ENCODE data around the gene HIF3A.
"Not testable (repeated sequence)": the region's sequence is repeated elsewhere in the genome, so short reads cannot be mapped to it uniquely, and the experiment has no call there.

HIF3A gene

DNA sequence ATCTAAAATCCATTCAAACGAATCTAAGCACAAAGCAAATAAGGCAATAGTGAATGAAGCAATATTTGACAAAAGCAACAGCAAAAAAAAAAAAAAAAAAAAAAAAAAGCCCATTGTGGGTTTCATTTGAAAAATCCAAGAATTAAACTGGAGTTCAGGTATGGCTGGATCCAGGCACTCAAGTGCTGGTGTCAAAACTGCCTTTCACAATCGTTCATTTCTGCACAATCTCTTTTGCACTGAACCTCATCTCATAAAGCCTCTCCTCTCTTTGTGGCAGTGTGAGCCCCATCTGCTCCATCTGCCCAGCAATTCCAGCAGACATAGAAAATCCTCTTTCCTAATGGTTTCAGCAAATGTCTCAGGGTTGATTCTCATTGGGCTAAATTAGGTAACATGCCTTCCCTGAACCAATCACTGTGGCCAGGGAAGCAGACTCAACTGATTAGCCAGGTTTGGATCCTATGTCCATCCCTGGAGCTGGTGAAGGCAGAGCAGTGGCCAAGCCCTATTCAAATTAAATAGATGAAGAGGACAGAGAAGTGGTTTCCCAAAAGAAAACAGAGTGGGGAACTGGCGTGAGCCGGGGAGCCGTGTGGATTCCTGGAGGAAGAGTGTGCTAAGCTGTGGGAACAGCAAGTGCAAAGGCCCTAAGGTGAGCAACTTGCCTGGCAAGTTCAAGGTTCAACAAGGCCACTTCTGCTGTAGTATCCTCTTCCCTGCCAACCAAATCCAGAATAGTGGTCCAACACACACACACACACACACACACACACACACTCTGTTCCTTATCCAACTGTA, 1.2 kb upstream of the HIF3A start:
- DNase-seq = no peak

DNA sequence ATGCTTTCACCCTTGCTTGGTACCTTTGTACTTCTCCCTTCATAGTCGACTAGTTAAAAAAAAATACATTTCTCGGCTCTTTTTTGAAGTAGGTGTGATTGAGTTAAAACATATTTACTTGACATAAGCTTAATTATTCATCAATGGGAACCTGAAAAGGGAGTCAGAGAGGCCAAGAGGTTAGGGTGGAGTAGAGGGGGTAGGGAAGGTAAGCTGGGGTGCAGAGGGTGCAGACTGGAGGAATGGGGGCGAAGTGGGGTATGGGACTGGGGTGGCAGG, 701 bp upstream of the HIF3A start:
- no peak for DNase-seq

- no peak for DNase-seq
Observed at GRCh38 chr19:46297700-46298478, 1.0 kb downstream of the HIF3A start.

GRCh38 chr19:46298479-46299003, 1.7 kb downstream of the HIF3A start:
- DNase-seq = no peak

DNA sequence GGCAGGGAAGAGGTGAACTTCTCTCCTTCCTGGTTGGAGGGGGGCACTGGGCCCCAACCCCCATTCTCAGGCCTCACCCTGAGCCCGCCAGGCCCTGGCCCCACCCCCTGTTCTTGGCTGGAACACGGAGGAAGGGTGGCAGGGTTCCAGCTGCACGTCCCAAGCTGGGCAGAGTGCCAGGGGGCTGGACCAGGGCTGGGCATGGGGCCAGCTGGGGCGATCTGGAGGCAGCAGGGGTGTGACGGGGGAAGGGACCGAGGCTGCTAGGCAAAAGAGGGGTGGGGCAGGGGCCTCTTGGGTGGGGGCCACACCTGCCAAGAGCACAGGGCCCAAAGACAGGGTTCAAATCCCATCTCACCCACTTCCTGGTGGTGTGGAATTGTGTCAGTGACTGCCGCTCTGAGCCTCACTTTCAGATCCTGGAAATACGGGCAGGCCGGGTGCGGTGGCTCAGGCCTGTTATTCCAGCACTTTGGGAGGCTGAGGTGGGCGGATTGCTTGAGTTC, 2.2 kb downstream of the HIF3A start:
- DNase-seq = no peak

GRCh38 chr19:46299695-46300094, 2.9 kb downstream of the HIF3A start:
- no peak for DNase-seq

- DNase-seq = no peak
Observed at GRCh38 chr19:46303322-46303690, 6.5 kb downstream of the HIF3A start.

GRCh38 chr19:46303691-46304397, 7.0 kb downstream of the HIF3A start:
- DNase-seq = peak; percentile 6 to 7

DNA sequence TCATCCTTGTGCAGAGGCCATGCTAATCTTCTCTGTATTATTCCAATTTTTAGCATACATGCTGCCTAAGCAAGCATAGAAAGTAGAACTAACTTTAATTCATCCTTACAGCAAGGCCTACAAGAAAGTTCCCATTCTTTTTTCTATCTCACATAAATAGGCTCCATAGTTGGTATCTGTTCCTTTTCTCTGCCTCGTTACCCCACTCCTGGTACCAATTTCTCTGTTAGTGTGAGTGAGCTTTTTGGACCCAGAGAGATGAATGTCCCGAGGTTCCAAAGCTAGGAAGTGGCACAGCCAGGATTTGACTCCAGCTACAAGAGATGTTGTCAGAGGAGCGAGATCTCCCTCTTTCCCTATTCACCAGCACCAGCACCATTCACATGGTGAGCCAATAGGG, 9.7 kb downstream of the HIF3A start:
- no peak for DNase-seq

DNA sequence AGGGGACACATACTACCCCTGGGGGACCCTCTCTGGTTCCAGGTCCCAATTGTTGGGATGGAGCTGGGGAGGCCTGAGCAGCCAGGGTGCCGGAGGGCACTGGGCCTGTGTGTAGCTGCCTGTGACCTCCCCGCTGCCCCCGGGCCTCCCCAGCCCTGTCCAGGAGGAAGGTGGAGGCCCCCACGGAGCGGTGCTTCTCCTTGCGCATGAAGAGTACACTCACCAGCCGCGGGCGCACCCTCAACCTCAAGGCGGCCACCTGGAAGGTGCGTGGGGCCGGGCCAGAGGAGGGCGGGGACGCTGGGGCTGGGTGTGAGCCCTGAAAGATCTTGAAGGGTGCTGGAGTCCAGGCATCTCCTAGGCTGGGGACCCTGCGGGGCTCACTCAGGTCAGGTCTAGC, 11.7 kb downstream of the HIF3A start:
- no peak for DNase-seq

- no peak for DNase-seq
Observed at GRCh38 chr19:46309056-46309455, 12.2 kb downstream of the HIF3A start.

- DNase-seq = no peak
Observed at GRCh38 chr19:46311444-46311843, 14.6 kb downstream of the HIF3A start.

- not testable (repeated sequence) for DNase-seq
Observed at GRCh38 chr19:46313540-46314469, 17.0 kb downstream of the HIF3A start.

GRCh38 chr19:46317339-46317738, 20.5 kb downstream of the HIF3A start:
- DNase-seq = no peak

DNA sequence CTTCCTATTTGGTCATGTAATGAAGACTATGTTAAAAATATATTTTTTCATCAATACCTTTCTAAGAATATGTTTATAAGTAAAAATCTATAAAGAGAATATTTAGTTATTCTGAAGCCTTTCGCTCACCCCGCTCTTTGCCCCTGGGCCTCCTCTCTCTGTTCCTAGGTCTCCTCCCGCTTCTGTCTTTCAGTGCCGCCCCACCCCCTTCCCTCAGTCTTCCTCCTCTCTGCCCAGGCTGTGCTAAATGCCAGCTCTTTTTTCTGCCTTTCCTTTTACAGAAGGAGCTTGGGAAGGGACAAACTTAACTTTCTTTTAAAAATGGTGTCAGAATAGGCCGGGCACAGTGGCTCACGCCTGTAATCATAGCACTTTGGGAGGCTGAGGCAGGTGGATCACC, 22.8 kb downstream of the HIF3A start:
- DNase-seq = no peak

- no peak for DNase-seq
Observed at GRCh38 chr19:46320559-46320958, 23.7 kb downstream of the HIF3A start.

DNA sequence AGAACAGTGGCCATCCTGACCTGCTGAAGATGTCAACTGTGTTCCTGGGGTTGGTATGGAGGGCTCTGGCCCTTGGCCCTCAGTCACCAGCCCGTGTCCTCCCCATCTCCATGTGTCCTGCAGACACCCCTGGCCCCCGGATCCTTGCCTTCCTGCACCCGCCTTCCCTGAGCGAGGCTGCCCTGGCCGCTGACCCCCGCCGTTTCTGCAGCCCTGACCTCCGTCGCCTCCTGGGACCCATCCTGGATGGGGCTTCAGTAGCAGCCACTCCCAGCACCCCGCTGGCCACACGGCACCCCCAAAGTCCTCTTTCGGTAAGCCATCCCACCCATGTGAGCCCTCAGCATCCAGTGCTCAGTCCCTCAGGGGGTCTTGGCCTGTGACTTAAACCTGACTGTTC, 24.8 kb downstream of the HIF3A start:
- no peak for DNase-seq

DNA sequence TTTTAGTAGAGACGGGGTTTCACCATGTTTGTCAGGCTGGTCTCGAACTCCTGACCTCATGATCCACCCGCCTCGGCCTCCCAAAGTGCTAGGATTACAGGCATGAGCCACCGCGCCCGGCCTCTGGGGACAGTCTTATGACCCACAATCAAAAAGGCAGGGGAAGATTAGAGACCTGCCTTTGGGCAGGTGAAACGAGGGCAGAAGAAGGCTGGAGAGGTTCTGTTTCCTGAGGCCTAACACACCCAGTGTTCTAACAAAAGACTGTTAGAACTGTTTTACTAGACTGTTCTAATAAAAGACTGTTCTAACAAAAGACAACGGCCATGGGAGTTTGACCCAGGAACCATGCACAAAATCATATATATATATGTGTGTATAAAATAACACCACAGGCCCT, 26.4 kb downstream of the HIF3A start:
- DNase-seq = not testable (repeated sequence)

DNA sequence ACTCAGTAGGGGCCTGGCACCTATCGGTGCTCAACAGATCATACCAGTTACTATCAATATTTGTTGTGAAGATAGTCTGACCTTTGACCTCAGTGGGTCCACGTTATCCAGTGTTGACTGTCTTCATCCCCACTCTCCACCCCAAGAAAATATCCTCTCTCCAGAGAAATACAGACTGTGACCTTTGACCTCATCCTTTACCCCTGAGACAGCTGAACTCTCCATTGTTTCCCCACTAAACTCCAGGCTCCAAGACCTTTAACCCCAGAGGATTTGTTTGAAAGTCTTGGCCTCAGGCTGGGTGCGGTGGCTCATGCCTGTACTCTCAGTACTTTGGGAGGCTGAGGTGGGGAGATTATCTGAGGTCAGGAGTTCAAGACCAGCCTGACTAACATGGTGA, 27.4 kb downstream of the HIF3A start:
- DNase-seq = no peak

- DNase-seq = no peak
Observed at GRCh38 chr19:46326608-46327007, 29.8 kb downstream of the HIF3A start.

DNA sequence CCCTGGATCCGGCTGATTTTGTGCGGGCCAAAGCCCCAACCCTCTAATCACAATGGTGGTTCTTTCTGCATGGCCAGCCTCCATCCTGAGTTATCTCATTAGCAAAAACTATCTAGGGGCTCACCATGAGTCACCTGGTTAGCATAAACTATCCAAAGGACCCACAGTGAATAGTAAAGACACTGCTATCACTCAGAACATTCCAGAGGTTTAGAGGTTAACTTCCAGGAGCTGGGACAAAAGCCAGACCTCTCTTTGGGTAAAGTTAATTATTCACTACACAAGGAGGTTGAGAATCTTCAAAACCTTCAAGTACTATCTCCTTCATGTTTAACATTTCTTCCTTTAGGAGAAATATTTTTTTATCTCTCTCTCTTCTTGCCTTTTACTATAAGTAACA, 31.2 kb downstream of the HIF3A start:
- no peak for DNase-seq

DNA sequence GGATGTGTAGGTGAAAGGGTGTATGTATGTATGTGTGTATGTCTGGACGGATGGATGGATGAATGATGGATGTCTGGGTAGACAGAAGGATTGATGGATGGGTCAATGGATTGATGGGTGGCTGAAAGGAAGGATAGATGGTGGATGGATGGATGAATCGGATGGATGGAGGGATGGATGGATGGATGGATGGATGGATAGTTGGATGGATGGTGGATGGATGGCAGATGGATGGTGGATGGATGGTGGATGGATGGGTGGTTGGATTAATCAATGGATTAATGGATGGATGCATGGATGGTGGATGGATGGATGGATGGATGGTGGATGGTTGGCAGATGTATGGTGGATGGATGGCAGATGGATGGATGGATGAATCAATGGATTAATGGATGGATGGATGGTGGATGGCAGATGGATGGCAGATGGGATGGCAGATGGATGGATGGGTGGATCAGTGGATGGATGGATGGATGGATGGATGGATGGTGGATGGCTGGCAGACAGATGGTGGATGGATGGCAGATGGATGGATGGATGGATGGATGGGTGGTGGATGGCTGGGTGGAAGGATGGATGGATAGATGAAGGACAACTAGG, 33.6 kb downstream of the HIF3A start:
- no peak for DNase-seq
